Activated CD8-positive, alpha-beta memory T cell treated with anti-CD3 and anti-CD28 coated beads for 48 hours (primary cell): Measurements from ENCODE around the gene AGK.
"Not testable (repeated sequence)": the region's sequence is repeated elsewhere in the genome, so short reads cannot be mapped to it uniquely, and the experiment has no call there.

ENCODE experiments used
- DNase-seq, 3 experiments: peaks; one replicate each; pipeline ENCODE4 v3.0.0-alpha.2; 2020; ENCODE audit warnings: low read depth in 2 of 3, low spot score in 2 of 3

Gene AGK

DNA sequence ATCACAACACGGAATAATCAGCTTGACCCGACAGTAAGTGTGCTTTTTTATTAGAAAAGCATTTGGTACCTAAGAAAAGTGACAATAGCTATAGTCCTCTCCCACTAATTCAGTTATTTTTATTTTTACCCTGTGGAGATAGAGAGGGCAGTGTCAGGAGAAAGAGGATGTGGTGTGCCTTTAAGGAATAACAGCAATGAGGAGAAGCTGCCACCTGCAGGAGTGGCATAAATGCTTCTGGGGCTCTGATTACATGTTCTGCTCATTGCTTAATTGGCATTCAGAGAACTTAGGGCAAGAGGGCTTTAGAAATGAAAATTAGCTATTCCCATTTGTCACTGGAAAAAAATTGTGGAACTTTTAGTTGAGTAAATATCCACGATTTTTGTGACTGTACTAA lies 90.7 kb downstream of the AGK start:
- no peak for DNase-seq

DNA sequence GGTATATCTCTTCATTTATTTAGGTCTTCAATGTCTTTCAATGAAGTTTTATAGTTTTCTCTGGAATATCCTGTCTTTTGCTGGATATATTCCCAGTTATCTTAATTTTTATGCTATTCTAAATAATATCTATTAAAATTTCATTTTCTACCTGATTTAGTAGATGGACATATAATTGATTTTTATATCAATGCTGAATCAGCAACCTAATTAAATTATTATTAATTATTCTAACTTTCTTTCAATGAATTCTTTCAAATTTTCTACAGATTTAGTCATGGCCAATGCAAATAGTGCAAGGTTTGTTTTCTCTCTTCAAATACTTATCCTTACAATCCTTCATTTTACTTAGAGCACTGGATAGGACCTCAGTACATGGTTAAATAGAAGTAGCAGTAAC lies 94.0 kb downstream of the AGK start:
- DNase-seq = no peak

- DNase-seq = no peak
These were observed 95.7 kb downstream of the AGK start for GRCh38 chr7:141646826-141647480.

GRCh38 chr7:141647701-141648100 lies 96.5 kb downstream of the AGK start:
- not testable (repeated sequence) for DNase-seq

DNA sequence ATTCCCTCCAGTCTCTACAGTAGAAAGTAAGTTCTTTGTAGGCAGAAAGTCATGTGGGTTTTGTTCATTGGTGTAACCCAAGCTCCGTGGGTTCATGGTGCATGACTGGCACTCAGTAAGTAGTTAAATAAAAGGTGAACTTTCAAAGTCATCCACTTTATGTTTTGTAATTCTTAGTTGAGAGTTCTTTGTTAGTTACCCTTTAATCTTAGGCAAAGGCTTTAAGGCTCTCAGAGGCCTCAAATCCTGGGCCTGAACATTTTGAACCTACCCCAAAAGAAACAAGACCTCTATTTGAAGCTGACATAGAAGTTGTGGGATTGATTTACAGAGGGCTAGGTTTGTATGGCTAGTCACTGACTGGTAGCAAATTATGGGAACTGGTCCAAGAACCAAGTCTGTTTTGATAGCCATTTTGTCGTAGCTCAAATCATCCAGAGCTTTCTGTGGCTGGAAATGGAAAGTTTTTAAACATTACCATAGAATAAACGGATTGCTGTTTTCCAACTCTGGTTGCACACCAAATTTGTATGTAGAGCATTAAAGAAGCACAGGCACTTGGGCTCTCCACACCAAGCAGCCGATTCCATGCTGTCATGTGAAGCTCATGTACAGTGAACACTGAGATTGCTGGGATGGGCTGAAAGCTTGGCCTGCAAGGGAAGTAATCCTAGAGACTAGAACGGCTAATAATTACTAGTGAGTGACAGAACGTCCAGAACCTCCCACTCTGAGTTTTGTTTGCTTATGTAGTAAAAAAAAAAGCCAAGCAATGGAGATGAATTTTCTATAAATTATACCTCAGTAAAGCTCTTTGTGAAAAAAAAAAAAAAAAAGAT lies 97.3 kb downstream of the AGK start:
- no peak for DNase-seq

- no peak for DNase-seq
These were observed 98.1 kb downstream of the AGK start for GRCh38 chr7:141649137-141649864.

- DNase-seq = no peak
These were observed 98.8 kb downstream of the AGK start for GRCh38 chr7:141649865-141650634.

GRCh38 chr7:141651417-141651816 lies 100.2 kb downstream of the AGK start:
- DNase-seq = no peak

DNA sequence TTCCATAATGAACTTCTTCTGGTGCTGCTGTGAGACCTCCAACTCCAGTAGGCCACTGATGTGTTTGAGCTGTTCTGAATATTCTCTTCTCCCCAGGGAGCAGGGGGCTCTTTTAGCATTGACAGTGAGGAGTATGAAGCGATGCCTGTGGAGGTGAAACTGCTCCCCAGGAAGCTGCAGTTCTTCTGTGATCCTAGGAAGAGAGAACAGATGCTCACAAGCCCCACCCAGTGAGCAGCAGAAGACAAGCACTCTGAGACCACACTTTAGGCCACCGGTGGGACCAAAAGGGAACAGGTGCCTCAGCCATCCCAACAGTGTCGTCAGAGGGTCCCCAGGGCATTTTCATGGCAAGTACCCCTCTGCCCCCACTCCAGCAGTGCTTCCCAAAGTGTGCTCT lies 101.5 kb downstream of the AGK start:
- no peak for DNase-seq

GRCh38 chr7:141654551-141654950 lies 103.3 kb downstream of the AGK start:
- no peak for DNase-seq

DNA sequence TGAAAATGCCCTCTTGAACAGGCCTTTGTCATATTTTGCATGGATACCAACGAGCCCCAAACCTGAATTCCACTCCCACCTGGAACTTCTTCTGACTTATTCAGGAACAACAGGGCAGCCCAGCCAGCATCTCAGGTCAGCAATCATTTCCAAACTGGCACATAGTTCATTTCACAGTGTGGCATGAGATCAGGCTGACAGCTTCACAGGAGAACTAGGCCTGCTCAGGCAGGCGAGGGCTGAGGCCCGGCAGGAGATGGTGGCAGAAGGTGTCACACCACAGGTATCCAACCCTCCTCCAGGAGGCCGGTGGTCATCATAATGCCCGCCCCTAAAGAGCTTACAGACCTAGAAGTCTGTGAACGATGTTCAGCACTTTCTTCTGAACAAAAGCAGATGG lies 108.3 kb downstream of the AGK start:
- DNase-seq = no peak

DNA sequence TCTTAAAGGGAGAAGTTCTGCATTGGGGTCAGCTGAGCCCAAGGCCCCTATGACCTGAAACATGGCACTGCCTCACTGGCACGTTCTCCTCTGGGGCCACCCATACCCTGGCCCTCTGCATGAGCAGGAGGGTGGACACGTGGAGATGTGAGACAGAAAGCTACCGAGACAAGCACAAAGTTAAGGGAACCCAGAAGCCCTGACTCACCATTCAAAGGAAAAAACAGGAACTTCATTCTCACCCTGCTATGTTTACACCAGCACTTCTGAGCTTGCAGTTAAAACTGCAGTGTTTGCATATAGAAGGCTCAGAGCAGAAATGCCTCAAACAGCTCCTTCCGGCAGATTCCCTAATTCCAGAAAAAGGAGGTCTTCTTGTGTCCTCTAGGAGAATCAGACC lies 109.0 kb downstream of the AGK start:
- no peak for DNase-seq

DNA sequence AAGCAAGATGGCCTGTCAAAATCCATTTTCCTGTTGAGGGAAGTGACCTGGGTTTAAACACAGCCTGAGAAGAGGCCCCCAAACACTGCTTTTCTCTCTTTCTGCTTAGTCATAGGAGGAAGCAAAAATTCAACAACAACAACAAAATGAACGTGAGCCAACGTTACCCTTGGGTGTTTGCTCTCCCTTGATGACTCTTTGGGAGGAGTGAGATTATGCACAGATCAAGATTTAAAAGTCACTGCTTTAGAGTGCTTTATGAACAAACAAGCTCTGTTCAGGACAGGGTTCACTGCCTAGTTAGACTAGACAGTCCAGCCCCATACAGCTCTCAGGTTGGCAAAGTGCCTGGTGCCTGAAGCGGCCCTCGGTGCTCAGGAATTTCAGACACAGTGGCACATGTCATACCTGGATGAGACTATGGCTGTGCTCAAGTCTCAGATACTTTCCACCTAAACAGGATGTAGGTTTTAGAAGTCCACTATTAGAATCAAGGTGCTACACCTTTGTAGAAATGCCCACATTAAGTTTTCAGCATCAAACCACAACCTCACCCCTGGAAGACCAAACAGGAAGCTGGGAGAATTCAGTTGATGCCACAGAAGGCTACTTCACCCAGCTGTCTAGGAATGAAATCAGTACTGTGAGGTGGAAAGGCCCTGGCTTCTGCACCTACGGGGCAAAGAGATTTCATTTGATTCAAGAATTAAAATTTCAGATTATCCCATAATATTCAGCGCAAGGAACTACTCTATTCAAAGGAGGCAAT lies 112.1 kb downstream of the AGK start:
- DNase-seq = no peak

- no peak for DNase-seq
These were observed 113.2 kb downstream of the AGK start for GRCh38 chr7:141664450-141664849.

DNA sequence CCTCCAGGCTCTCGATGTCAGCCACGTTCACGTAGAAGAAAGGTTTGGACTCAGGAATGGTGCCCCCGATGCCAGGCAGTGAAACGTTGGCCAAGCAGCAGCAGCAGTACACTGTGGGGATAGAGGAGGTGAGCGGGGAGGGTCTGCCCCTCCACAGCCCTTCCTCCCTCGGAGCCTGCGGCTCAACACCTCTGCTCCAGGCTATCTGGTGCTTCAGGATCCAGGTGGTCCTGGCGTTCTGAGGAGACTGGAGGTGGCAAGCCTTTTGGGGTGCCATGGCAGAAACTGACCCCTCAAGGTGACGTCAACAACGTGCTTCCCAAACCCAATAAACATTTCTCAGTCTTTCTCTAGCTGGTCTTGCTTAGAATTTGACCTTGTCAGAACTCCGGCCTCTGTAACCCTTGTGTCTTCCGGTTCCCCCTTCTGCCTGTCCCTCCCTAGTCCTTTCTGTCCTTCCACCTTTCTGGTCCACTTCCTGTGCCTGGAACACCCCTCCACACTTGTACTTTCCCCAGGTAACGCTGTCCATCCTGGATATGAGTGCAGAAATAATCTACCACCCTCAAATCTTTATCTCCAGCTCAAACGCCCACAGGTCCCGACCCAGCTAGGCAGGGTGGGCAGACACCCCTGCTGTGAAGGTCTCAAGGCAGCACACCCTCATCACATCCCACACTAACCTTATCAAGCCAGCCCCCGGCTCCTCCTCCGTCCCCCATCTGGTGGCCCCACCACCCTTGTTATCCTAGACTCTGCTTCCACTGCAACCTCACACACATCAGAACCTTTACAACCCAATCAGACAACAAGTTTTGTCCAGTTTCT lies 114.2 kb downstream of the AGK start:
- no peak for DNase-seq

- no peak for DNase-seq
These were observed 114.9 kb downstream of the AGK start for GRCh38 chr7:141666071-141666470.

DNA sequence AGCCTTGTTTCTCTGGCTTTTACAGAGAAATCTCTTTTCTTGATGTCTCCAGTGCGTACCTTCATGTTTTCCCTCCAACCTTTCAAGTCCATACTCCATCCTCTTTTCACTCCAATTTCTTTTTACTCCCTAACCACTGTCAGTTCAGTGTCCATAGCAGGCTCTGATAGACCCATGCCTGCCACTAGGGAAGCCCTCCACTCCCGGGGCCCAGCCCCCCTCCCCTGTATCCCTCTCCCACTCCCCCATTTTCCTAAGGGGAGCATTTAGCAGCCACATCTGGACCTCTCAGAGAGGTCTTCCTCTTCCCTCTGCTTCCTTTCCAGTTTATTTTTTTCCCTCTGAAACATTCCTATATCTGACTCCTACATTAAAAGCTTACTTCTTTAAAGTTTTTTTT lies 117.6 kb downstream of the AGK start:
- DNase-seq = no peak

DNA sequence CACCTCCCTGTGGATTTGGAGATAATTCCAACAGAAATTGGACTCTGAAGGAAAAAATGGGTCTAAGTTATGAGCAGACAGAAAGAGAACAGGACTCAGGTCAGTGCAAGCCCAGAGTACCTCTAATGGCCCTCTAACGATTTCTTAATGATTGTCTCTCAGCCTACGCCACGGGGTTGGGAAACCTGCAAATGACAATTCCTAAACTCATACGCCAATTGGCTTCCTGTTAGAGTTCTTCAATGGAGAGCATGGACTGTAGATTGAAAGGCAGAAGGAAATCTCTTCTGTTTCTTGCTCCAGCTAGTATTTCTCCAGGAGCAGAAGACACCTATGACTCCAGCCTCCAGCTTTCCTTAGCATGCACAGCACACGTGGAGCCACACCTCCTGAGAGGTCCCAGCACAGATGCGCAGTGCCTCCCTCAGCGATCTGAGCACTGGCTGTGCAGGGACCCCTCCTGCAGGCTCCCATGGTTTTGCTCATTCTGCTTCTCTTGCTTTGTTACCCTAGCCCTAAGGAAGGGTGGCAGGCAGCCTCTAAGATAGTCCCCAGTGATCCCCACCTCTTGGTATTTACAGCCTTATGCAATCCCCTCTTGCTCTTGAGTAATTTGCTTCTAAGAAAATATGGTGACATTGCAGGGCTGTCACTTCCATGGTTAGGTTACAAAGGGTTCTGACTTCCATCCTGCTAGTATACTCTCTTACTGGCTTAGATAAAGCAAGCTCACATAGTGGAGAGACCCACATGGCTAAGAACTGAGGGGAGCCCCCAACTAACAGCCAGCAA lies 120.7 kb downstream of the AGK start:
- DNase-seq = no peak

DNA sequence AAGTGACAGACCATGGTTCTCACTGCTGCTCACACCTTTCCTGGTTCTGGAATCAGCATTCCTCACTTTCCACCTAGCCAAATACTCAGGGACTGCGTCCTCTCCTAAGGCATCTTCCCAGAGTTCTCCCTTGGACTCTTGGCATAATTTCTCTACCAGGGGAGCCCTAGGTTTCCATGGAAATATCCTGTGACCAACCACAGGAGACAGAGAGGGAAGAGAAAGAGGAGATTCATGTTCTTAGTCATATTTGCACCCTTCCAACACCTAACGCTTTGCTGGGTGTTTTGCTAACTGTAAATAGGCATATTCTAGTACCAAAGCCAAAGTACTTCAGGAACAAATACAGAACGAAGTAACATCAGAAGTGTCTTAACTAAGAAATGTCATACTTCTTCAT lies 122.1 kb downstream of the AGK start:
- DNase-seq = no peak
